ENCODE data around the gene RNF26. TPM values are rescaled to one million over a fixed set of nuclear protein-coding genes. Genes with fewer than 3 reads are reported as not detected.
A peak's percentile ranks its signal among the peaks of the same experiment; 100 is the strongest.

The RNF26 gene
- total and polyA plus RNA-seq, 2 of the 13 experiments (the other 11 are each of a cell fraction or from before 2014, with no cell fraction given): 11.9 to 26.3 TPM

DNA sequence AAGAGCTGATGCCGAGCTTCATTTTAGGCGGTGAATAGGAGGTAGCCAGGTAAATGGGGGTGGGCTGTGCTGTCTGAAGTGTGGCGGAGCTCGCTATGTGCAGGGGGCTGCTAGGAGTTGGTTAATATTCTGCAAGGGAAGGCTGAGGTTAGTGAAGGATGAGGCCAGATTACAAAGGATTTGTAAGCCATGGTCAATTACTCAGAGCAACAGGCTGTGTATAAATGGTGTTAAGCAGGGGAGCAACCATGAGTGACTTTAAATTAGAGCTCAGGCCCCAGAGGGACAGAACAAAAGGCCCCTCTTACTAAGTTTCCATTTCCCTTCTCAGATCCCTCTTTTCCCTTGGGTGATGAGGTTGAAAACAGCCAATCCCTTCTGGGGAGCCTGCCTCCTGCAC, 10.1 kb upstream of the RNF26 start:
- H2AFZ ChIP-seq (ENCODE audit: low read length): peak overlapping the region; percentile 61
- ChIA-PET CTCF (ENCODE audit: low intra/inter-chr PET ratio, low total read pairs) (no interaction called here), POLR2A (no interaction called here)
- H3K4me2 ChIP-seq (ENCODE audit: low read depth, low read length): no peak overlapping the region
- FAIRE-seq (no peak), ATAC-seq (no peak), DNase-seq (ENCODE audit: low spot score) (no peak)
- no peaks in the 10 kb centered on the region; a peak in 1 of 5 replicates for H3K27me3 ChIP-seq (ENCODE audit: control insufficient read depth in 1 of 2, insufficient read depth in 2 of 2, low read length in 2 of 2)
- in situ Hi-C loops (cut with HindIII; ENCODE audit: extremely low pct_ligation_motif_present, low pct_unique_long_range_greater_than_20kb) (no loop called here), intact Hi-C loops (cut with micrococcal nuclease; ENCODE audit: unreplicated experiment) (loop anchor here (10.0 kb wide), 1 partner anchor 119 kb away; the partner anchor contains the start of gene CBL)
- H3K4me3 ChIP-seq (replicated peaks in 1 of 3; ENCODE audit: insufficient read depth in 1 of 3, low read depth in 2 of 3, low read length in 3 of 3): no peak overlapping the region
- no peaks in the 10 kb centered on the region for H3K9me3 ChIP-seq (ENCODE audit: low read length)
- no peaks in the 10 kb centered on the region for H4K20me1 ChIP-seq (ENCODE audit: insufficient read depth, low read length)
- WGBS (ENCODE audit: low lambda C conversion rate): 27% methylated on average over 4 of the region's 4 CpGs
- H3K9ac ChIP-seq (ENCODE audit: insufficient read depth, low read depth, low read length): no peak overlapping the region
- no peaks in the 10 kb centered on the region for H3K79me2 ChIP-seq (ENCODE audit: insufficient read depth, low read length)
- H3K27ac ChIP-seq (ENCODE audit: extremely low read length, insufficient read depth, low read length): no peak overlapping the region
- peaks cover 51% of the 10 kb centered on the region for H3K4me1 ChIP-seq (ENCODE audit: insufficient read depth, low read length)
- BruUV-seq (replicated peaks): no TSS peak
- H3K36me3 ChIP-seq (replicated peaks in 1 of 2; ENCODE audit: control insufficient read depth in 1 of 2, insufficient read depth in 2 of 2, low read length in 2 of 2): no peaks in the 10 kb centered on the region
- TF ChIP-seq PHF21A (CRISPR knock-in tag; IDR thresholded peaks at IDR 0.05): 0 out of 2 replicates have a peak, but pooled peaks have one; percentile 0
- TF ChIP-seq, protein P1, sequence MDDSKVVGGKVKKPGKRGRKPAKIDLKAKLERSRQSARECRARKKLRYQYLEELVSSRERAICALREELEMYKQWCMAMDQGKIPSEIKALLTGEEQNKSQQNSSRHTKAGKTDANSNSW (CRISPR knock-in tag; IDR thresholded peaks at IDR 0.05; ENCODE audit: borderline replicate concordance): no peak

DNA sequence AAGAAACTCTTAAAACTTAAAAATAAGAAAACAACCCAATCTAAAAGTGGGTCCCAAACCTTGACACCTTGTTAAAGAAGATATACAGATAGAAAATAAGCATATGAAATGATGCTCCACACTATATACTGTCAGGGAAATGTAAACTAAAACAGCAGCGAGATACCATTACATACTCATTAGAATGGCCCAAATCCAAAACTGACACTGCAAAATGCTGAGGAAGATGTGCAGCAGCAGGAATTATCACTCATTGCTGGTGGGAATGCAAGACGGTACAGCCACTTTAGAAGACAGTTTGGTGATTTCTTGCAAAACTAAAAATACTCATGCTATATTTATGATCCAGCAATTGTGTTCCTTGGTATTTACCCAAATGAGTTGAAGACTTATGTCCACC, 5.0 kb upstream of the RNF26 start:
- H2AFZ ChIP-seq (ENCODE audit: low read length): no peak overlapping the region
- H4K20me1 ChIP-seq (ENCODE audit: insufficient read depth, low read length): no peaks in the 10 kb centered on the region
- no peaks in the 10 kb centered on the region for H3K36me3 ChIP-seq (replicated peaks in 1 of 2; ENCODE audit: control insufficient read depth in 1 of 2, insufficient read depth in 2 of 2, low read length in 2 of 2)
- H3K9ac ChIP-seq (ENCODE audit: insufficient read depth, low read depth, low read length): no peak overlapping the region
- H3K79me2 ChIP-seq (ENCODE audit: insufficient read depth, low read length): no peaks in the 10 kb centered on the region
- no peaks in the 10 kb centered on the region for H3K9me3 ChIP-seq (ENCODE audit: low read length)
- intact Hi-C loops (cut with micrococcal nuclease; ENCODE audit: unreplicated experiment) (loop anchor here (10.0 kb wide), 1 partner anchor 125 kb away; the partner anchor contains the start of gene CBL), in situ Hi-C loops (cut with HindIII; ENCODE audit: extremely low pct_ligation_motif_present, low pct_unique_long_range_greater_than_20kb) (no loop called here)
- no peak overlapping the region for H3K4me2 ChIP-seq (ENCODE audit: low read depth, low read length)
- 8% methylated on average over 2 of the region's 2 CpGs for WGBS (ENCODE audit: low lambda C conversion rate)
- H3K27ac ChIP-seq (ENCODE audit: extremely low read length, insufficient read depth, low read length): no peak overlapping the region
- peaks cover 16% of the 10 kb centered on the region; the same call in 1 of the 2 replicates for H3K4me1 ChIP-seq (ENCODE audit: insufficient read depth, low read length)
- no TSS peak for BruUV-seq (replicated peaks)
- ChIA-PET CTCF (ENCODE audit: low intra/inter-chr PET ratio, low total read pairs) (no interaction called here), POLR2A (interaction anchor here (0.7 kb wide), 1 partner anchor 1392 kb away, joined by 3 read pairs; no protein-coding TSS in a partner anchor)
- ATAC-seq: no peak
- no peak for FAIRE-seq
- H3K4me3 ChIP-seq (replicated peaks in 1 of 3; ENCODE audit: insufficient read depth in 1 of 3, low read depth in 2 of 3, low read length in 3 of 3): no peak overlapping the region
- no peak for DNase-seq (ENCODE audit: low spot score)
- H3K27me3 ChIP-seq (ENCODE audit: control insufficient read depth in 1 of 2, insufficient read depth in 2 of 2, low read length in 2 of 2): no peaks in the 10 kb centered on the region; a peak in 1 of 5 replicates
- TF ChIP-seq ZNF232 (CRISPR knock-in tag; IDR thresholded peaks at IDR 0.05; ENCODE audit: borderline replicate concordance) (no peak), TEAD2 (CRISPR knock-in tag; IDR thresholded peaks at IDR 0.05) (no peak), ZNF3 (CRISPR knock-in tag; IDR thresholded peaks at IDR 0.05) (no peak), MAFF (IDR thresholded peaks at IDR 0.05; ENCODE audit: low read depth, low read length) (no peak), PCBP1 (IDR thresholded peaks at IDR 0.05; ENCODE audit: borderline replicate concordance, low read depth, low read length) (no peak), HOXA5 (CRISPR knock-in tag; IDR thresholded peaks at IDR 0.05) (no peak), ZNF652 (CRISPR knock-in tag; IDR thresholded peaks at IDR 0.05; ENCODE audit: borderline replicate concordance, low read depth) (no peak), SOX13 (IDR thresholded peaks at IDR 0.05) (no peak), SOX13 (CRISPR knock-in tag; conservative IDR thresholded peaks at IDR 0.05 in 1 of 2, IDR thresholded peaks at IDR 0.05 in 1 of 2) (no peak), RFX1 (IDR thresholded peaks at IDR 0.05) (no peak), ZNF703 (CRISPR knock-in tag; IDR thresholded peaks at IDR 0.05; ENCODE audit: borderline replicate concordance) (no peak), MTF2 (CRISPR knock-in tag; IDR thresholded peaks at IDR 0.05; ENCODE audit: borderline replicate concordance) (no peak)
- TF ChIP-seq, protein P2, sequence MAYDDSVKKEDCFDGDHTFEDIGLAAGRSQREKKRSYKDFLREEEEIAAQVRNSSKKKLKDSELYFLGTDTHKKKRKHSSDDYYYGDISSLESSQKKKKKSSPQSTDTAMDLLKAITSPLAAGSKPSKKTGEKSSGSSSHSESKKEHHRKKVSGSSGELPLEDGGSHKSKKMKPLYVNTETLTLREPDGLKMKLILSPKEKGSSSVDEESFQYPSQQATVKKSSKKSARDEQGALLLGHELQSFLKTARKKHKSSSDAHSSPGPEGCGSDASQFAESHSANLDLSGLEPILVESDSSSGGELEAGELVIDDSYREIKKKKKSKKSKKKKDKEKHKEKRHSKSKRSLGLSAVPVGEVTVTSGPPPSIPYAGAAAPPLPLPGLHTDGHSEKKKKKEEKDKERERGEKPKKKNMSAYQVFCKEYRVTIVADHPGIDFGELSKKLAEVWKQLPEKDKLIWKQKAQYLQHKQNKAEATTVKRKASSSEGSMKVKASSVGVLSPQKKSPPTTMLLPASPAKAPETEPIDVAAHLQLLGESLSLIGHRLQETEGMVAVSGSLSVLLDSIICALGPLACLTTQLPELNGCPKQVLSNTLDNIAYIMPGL (CRISPR knock-in tag; IDR thresholded peaks at IDR 0.05; ENCODE audit: borderline replicate concordance in 1 of 2, low read depth in 1 of 2): no peak
- TF ChIP-seq, protein P3, sequence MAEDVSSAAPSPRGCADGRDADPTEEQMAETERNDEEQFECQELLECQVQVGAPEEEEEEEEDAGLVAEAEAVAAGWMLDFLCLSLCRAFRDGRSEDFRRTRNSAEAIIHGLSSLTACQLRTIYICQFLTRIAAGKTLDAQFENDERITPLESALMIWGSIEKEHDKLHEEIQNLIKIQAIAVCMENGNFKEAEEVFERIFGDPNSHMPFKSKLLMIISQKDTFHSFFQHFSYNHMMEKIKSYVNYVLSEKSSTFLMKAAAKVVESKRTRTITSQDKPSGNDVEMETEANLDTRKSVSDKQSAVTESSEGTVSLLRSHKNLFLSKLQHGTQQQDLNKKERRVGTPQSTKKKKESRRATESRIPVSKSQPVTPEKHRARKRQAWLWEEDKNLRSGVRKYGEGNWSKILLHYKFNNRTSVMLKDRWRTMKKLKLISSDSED (CRISPR knock-in tag; IDR thresholded peaks at IDR 0.05): no peak
